Measurements from ENCODE around the gene CACNA2D3.
A peak's percentile ranks its signal among the peaks of the same experiment; 100 is the strongest.

Gene CACNA2D3

GRCh38 chr3:54374214-54374852, 252.0 kb downstream of the CACNA2D3 start:
- peak; percentile 4 for DNase-seq (ENCODE audit: insufficient read length, low spot score)
- no peak for TF ChIP-seq SPI1 (IDR thresholded peaks at IDR 0.05; ENCODE audit: low read depth, low read length)
- TF ChIP-seq TAF1 (IDR thresholded peaks at IDR 0.05; ENCODE audit: low read depth, low read length), result no peak
- no peak for TF ChIP-seq PAX5 (IDR thresholded peaks at IDR 0.05; ENCODE audit: insufficient read depth, low read length, severe bottlenecking)
- TF ChIP-seq POLR2AphosphoS5 (IDR thresholded peaks at IDR 0.05; ENCODE audit: low read depth, low read length), result no peak
- no peak for TF ChIP-seq POLR2A (IDR thresholded peaks at IDR 0.05; ENCODE audit: low read depth, low read length)
- no peak for TF ChIP-seq POU2F2 (IDR thresholded peaks at IDR 0.05; ENCODE audit: low read depth, low read length)
- FAIRE-seq, result peak; percentile 57

- DNase-seq (ENCODE audit: insufficient read length, low spot score), result no peak
- TF ChIP-seq POLR2AphosphoS5 (IDR thresholded peaks at IDR 0.05; ENCODE audit: low read depth, low read length), result no peak
- TF ChIP-seq POU2F2 (IDR thresholded peaks at IDR 0.05; ENCODE audit: low read depth, low read length), result no peak
- no peak for TF ChIP-seq SPI1 (IDR thresholded peaks at IDR 0.05; ENCODE audit: low read depth, low read length)
- FAIRE-seq, result no peak
Observed at GRCh38 chr3:54376142-54376807, 253.9 kb downstream of the CACNA2D3 start.

- DNase-seq (ENCODE audit: insufficient read length, low spot score), result no peak
- TF ChIP-seq POLR2AphosphoS5 (IDR thresholded peaks at IDR 0.05; ENCODE audit: low read depth, low read length), result no peak
- TF ChIP-seq POLR2A (IDR thresholded peaks at IDR 0.05; ENCODE audit: low read depth, low read length), result no peak
- TF ChIP-seq TAF1 (IDR thresholded peaks at IDR 0.05; ENCODE audit: low read depth, low read length), result no peak
- TF ChIP-seq POU2F2 (IDR thresholded peaks at IDR 0.05; ENCODE audit: low read depth, low read length), result no peak
- no peak for TF ChIP-seq PAX5 (IDR thresholded peaks at IDR 0.05; ENCODE audit: insufficient read depth, low read length, severe bottlenecking)
- TF ChIP-seq SPI1 (IDR thresholded peaks at IDR 0.05; ENCODE audit: low read depth, low read length), result no peak
- FAIRE-seq, result no peak
Observed at GRCh38 chr3:54376939-54377578, 254.7 kb downstream of the CACNA2D3 start.

- TF ChIP-seq PAX5 (IDR thresholded peaks at IDR 0.05; ENCODE audit: insufficient read depth, low read length, severe bottlenecking) (no peak), POLR2AphosphoS5 (IDR thresholded peaks at IDR 0.05; ENCODE audit: low read depth, low read length) (no peak), TAF1 (IDR thresholded peaks at IDR 0.05; ENCODE audit: low read depth, low read length) (no peak), POU2F2 (IDR thresholded peaks at IDR 0.05; ENCODE audit: low read depth, low read length) (no peak)
- FAIRE-seq (no peak), DNase-seq (ENCODE audit: insufficient read length, low spot score) (no peak)
Observed at GRCh38 chr3:54378184-54378583, 255.8 kb downstream of the CACNA2D3 start.

GRCh38 chr3:54384279-54384678, 261.9 kb downstream of the CACNA2D3 start:
- TF ChIP-seq SPI1 (IDR thresholded peaks at IDR 0.05; ENCODE audit: low read depth, low read length) (no peak), PAX5 (IDR thresholded peaks at IDR 0.05; ENCODE audit: insufficient read depth, low read length, severe bottlenecking) (no peak), TAF1 (IDR thresholded peaks at IDR 0.05; ENCODE audit: low read depth, low read length) (no peak), POLR2A (IDR thresholded peaks at IDR 0.05; ENCODE audit: low read depth, low read length) (no peak)
- DNase-seq (ENCODE audit: insufficient read length, low spot score), result no peak
- FAIRE-seq, result no peak

- TF ChIP-seq POLR2AphosphoS5 (IDR thresholded peaks at IDR 0.05; ENCODE audit: low read depth, low read length), result no peak
- TF ChIP-seq POU2F2 (IDR thresholded peaks at IDR 0.05; ENCODE audit: low read depth, low read length), result no peak
- no peak for TF ChIP-seq PAX5 (IDR thresholded peaks at IDR 0.05; ENCODE audit: insufficient read depth, low read length, severe bottlenecking)
- TF ChIP-seq SPI1 (IDR thresholded peaks at IDR 0.05; ENCODE audit: low read depth, low read length), result no peak
- no peak for TF ChIP-seq POLR2A (IDR thresholded peaks at IDR 0.05; ENCODE audit: low read depth, low read length)
- TF ChIP-seq TAF1 (IDR thresholded peaks at IDR 0.05; ENCODE audit: low read depth, low read length), result no peak
- DNase-seq (ENCODE audit: insufficient read length, low spot score) (no peak), FAIRE-seq (no peak)
Observed at GRCh38 chr3:54390582-54390981, 268.2 kb downstream of the CACNA2D3 start.

GRCh38 chr3:54393150-54393549, 270.8 kb downstream of the CACNA2D3 start:
- no peak for FAIRE-seq
- TF ChIP-seq TAF1 (IDR thresholded peaks at IDR 0.05; ENCODE audit: low read depth, low read length), result no peak

GRCh38 chr3:54408328-54408727, 286.0 kb downstream of the CACNA2D3 start:
- FAIRE-seq (no peak), DNase-seq (ENCODE audit: insufficient read length, low spot score) (no peak)
- TF ChIP-seq POLR2A (IDR thresholded peaks at IDR 0.05; ENCODE audit: low read depth, low read length) (no peak), SPI1 (IDR thresholded peaks at IDR 0.05; ENCODE audit: low read depth, low read length) (peak; percentile 51; the same call in 1 of the 2 replicates)

More at GRCh38 chr3:54393150-54393549, 270.8 kb downstream of the CACNA2D3 start:
- DNase-seq (ENCODE audit: insufficient read length, low spot score), result no peak

GRCh38 chr3:54421943-54422342, 299.6 kb downstream of the CACNA2D3 start:
- TF ChIP-seq POU2F2 (IDR thresholded peaks at IDR 0.05; ENCODE audit: low read depth, low read length) (no peak), TAF1 (IDR thresholded peaks at IDR 0.05; ENCODE audit: low read depth, low read length) (no peak), SPI1 (IDR thresholded peaks at IDR 0.05; ENCODE audit: low read depth, low read length) (no peak), PAX5 (IDR thresholded peaks at IDR 0.05; ENCODE audit: insufficient read depth, low read length, severe bottlenecking) (no peak), POLR2AphosphoS5 (IDR thresholded peaks at IDR 0.05; ENCODE audit: low read depth, low read length) (no peak), POLR2A (IDR thresholded peaks at IDR 0.05; ENCODE audit: low read depth, low read length) (no peak)
- FAIRE-seq (no peak), DNase-seq (ENCODE audit: insufficient read length, low spot score) (no peak)

GRCh38 chr3:54424292-54424691, 301.9 kb downstream of the CACNA2D3 start:
- TF ChIP-seq SPI1 (IDR thresholded peaks at IDR 0.05; ENCODE audit: low read depth, low read length) (no peak), POLR2A (IDR thresholded peaks at IDR 0.05; ENCODE audit: low read depth, low read length) (no peak), POLR2AphosphoS5 (IDR thresholded peaks at IDR 0.05; ENCODE audit: low read depth, low read length) (no peak), PAX5 (IDR thresholded peaks at IDR 0.05; ENCODE audit: insufficient read depth, low read length, severe bottlenecking) (no peak), TAF1 (IDR thresholded peaks at IDR 0.05; ENCODE audit: low read depth, low read length) (no peak), POU2F2 (IDR thresholded peaks at IDR 0.05; ENCODE audit: low read depth, low read length) (no peak)
- DNase-seq (ENCODE audit: insufficient read length, low spot score), result no peak
- FAIRE-seq, result no peak

Data from GM12891 (cell line).